HEK293T (cell line): ENCODE measurements around the gene SLA2.
"Not testable (repeated sequence)": the region's sequence is repeated elsewhere in the genome, so short reads cannot be mapped to it uniquely, and the experiment has no call there.

Source experiments
- CTCF ChIA-PET: fragments of 350-600 bp; formaldehyde crosslinking; extraction: SDS; loops from one replicate; lab custom pipeline; 2021; ENCODE audit warnings: antibody characterized with exemption, inconsistent platforms; lab: Yijun Ruan, JAX
- POLR2A ChIA-PET: fragments of 350-600 bp; formaldehyde crosslinking; extraction: SDS; loops from one replicate; lab custom pipeline; 2020; ENCODE audit warnings: antibody characterized with exemption, inconsistent platforms; lab: Yijun Ruan, JAX
- DNase-seq: peaks from one replicate; pipeline ENCODE4 v3.0.0; 2012; ENCODE audit warnings: mixed read lengths; ENCODE audit errors: extremely low spot score
- ARNT ChIP-seq: fragments of 450-650 bp; IDR thresholded peaks from 2 replicates; pipeline ENCODE4 v1.6.1; 2017; ENCODE audit warnings: mild to moderate bottlenecking
- BHLHE40 ChIP-seq: fragments of 450-650 bp; IDR thresholded peaks from 2 replicates; pipeline ENCODE4 v1.6.1; 2016; ENCODE audit warnings: mild to moderate bottlenecking, moderate library complexity, borderline replicate concordance
- CTBP1 ChIP-seq: fragments of 450-650 bp; IDR thresholded peaks from 2 replicates; pipeline ENCODE4 v1.6.1; 2016; ENCODE audit warnings: borderline replicate concordance
- ELF4 ChIP-seq: fragments of 450-650 bp; IDR thresholded peaks from 2 replicates; pipeline ENCODE4 v1.6.1; 2017; ENCODE audit warnings: antibody characterized with exemption
- FOXA1 ChIP-seq: fragments of 450-650 bp; IDR thresholded peaks from 2 replicates; pipeline ENCODE4 v1.6.1; 2016; ENCODE audit warnings: mild to moderate bottlenecking
- FOXK2 ChIP-seq: fragments of 450-650 bp; IDR thresholded peaks from 2 replicates; pipeline ENCODE4 v1.6.1; 2016; ENCODE audit warnings: mild to moderate bottlenecking
- FOXM1 ChIP-seq: fragments of 450-650 bp; IDR thresholded peaks from 2 replicates; pipeline ENCODE4 v1.6.1; 2017; ENCODE audit warnings: mild to moderate bottlenecking, borderline replicate concordance
- HDGF ChIP-seq: fragments of 450-650 bp; IDR thresholded peaks from 2 replicates; pipeline ENCODE4 v1.6.1; 2017; ENCODE audit warnings: antibody characterized with exemption, borderline replicate concordance
- L3MBTL2 ChIP-seq: fragments of 450-650 bp; conservative IDR thresholded peaks from 2 replicates; pipeline ENCODE4 v1.6.1; 2016; ENCODE audit warnings: mild to moderate bottlenecking
- LEF1 ChIP-seq: fragments of 450-650 bp; IDR thresholded peaks from 2 replicates; pipeline ENCODE4 v1.6.1; 2017; ENCODE audit warnings: mild to moderate bottlenecking, borderline replicate concordance
- NFRKB ChIP-seq: fragments of 450-650 bp; IDR thresholded peaks from 2 replicates; pipeline ENCODE4 v1.6.1; 2016; ENCODE audit warnings: mild to moderate bottlenecking, moderate library complexity
- SP1 ChIP-seq: fragments of 450-650 bp; IDR thresholded peaks from 2 replicates; pipeline ENCODE4 v1.6.1; 2017
- SUZ12 ChIP-seq: fragments of 450-650 bp; IDR thresholded peaks from 2 replicates; pipeline ENCODE4 v1.6.1; 2016; ENCODE audit warnings: mild to moderate bottlenecking
- TARDBP ChIP-seq: fragments of 450-650 bp; IDR thresholded peaks from 2 replicates; pipeline ENCODE4 v1.6.1; 2016
- ZNF384 ChIP-seq: fragments of 450-650 bp; IDR thresholded peaks from 2 replicates; pipeline ENCODE4 v1.6.1; 2016
- TF ChIP-seq, protein P1 (sequence below): fragments of 450-650 bp; IDR thresholded peaks from 2 replicates; pipeline ENCODE4 v1.6.1; 2016

The SLA2 gene

DNA sequence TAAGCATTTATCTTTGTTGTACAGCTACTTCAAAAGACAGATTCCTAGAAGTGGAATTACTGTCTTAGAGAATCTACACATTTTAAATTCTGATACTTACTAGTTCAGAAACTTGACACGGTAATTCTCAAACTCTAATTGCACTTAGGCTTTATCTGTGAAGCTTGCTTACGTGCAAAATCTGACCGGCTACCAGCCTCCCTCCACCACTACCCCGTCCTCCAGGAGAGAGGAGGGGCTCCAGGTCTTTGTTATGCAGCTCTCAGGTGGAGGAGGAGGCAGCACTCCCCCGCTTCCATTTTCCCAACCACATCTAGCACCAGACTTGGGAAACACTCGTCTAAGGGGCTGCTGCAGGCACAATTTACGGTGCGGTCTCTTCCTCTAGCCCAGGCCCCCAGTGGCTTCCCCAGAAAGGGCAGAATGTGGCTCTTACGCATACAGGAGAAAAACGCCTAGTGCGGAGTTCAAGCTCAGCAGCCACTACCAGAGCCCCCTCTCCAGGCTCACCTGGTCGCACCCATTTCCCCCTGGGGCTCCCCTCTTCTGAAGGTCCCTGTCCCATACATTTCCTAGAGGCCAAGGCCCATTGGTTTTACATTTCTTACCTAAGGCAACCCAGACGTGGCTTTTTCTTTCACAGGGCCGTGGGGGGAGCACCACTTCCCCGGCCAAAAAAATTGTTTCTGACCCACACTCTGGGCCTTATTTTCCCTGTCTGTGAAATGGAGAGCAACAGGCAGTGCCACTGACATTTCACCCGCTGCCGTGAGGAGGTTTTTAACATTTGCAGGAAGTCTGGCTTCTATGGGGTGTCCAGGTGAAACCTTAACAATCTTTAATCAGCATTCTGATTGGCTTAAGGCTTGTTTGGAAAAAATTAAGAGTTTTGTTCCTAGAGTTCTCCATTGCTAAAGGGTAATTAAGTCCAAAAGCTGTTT lies 74.2 kb downstream of the SLA2 start:
- CTCF ChIA-PET = interaction anchor here (0.6 kb wide), 2 partner anchors 11 to 87 kb away, joined by 3 to 4 read pairs; no protein-coding TSS in a partner anchor
- DNase-seq = peak; percentile 37
- TF ChIP-seq SP1 (no peak), FOXK2 (no peak), ZNF384 (no peak), CTBP1 (no peak), ARNT (no peak), NFRKB (no peak)
- TF ChIP-seq, protein P1, sequence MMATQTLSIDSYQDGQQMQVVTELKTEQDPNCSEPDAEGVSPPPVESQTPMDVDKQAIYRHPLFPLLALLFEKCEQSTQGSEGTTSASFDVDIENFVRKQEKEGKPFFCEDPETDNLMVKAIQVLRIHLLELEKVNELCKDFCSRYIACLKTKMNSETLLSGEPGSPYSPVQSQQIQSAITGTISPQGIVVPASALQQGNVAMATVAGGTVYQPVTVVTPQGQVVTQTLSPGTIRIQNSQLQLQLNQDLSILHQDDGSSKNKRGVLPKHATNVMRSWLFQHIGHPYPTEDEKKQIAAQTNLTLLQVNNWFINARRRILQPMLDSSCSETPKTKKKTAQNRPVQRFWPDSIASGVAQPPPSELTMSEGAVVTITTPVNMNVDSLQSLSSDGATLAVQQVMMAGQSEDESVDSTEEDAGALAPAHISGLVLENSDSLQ = no peak
- POLR2A ChIA-PET = interaction anchor here (0.8 to 4.0 kb wide), 8 partner anchors 9 to 33 kb away, joined by 3 to 29 read pairs (median 4); partner anchors contain the start of gene RAB5IF

DNA sequence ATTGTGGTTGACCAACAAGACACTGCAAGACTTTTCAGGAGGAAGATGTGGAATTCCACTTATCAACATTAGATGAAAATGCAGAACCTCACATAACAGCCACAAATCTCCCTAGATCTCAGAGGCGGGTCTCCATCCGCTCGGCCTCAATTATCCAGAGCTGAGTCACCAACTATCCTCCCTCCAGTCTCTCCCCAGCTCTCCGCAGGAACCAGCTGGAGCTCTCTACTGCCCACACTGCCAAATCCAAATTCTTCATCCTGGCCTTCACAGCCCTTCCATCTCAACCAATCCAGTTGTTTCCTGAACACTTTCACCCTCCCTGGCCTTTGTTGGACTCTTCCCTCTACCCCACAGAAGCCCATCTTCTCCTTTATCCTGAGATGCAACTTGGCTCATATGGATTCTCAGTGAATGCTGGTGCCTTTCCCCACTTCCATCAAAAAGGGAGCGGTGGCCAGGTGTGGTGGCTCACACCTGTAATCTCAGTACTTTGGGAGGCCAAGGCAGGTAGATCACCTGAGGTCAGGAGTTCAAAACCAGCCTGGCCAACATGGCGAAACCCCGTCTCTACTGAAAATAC lies 76.1 kb downstream of the SLA2 start:
- ChIA-PET CTCF (interaction anchor here (1.0 kb wide), 1 partner anchor 23 kb away, joined by 3 read pairs; no protein-coding TSS in a partner anchor), POLR2A (interaction anchor here (0.8 to 4.0 kb wide), 2 partner anchors 35 to 36 kb away, joined by 3 to 29 read pairs; partner anchors contain the start of gene RAB5IF)
- peak; percentile 11 for DNase-seq
- TF ChIP-seq SUZ12 = no peak
- TF ChIP-seq BHLHE40 = no peak
- TF ChIP-seq SP1 = no peak
- TF ChIP-seq FOXM1 = no peak
- no peak for TF ChIP-seq LEF1
- TF ChIP-seq HDGF = no peak
- no peak for TF ChIP-seq FOXA1
- no peak for TF ChIP-seq CTBP1
- TF ChIP-seq ELF4 = no peak
- no peak for TF ChIP-seq ARNT
- TF ChIP-seq NFRKB = no peak
- TF ChIP-seq, protein P1 = no peak
- no peak for TF ChIP-seq L3MBTL2
- no peak for TF ChIP-seq ZNF384
- TF ChIP-seq FOXK2 = no peak
- no peak for TF ChIP-seq TARDBP

DNA sequence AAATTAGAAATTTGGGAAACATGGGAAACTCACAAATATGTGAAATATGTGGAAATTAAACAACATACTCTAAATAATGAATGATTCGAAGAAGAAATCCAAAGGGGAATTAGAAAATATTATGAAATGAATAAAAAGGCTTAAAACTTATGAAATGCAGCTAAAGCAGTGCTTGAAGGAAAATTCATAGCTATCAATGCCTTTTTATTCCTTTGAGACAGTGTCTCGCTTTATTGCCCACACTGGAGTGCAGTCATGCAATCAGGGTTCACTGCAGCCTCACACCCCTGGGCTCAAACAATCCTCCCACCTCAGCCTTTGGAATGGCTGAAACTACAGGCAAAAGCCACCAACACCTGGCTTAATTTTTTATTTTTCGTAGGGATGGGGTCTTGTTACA lies 80.5 kb downstream of the SLA2 start:
- ChIA-PET POLR2A (no interaction called here), CTCF (no interaction called here)
- no peak for TF ChIP-seq LEF1
- no peak for TF ChIP-seq L3MBTL2
- TF ChIP-seq ZNF384 = no peak
- TF ChIP-seq CTBP1 = no peak
- TF ChIP-seq, protein P1 = no peak
- TF ChIP-seq ARNT = no peak
- TF ChIP-seq BHLHE40 = no peak
- TF ChIP-seq FOXK2 = no peak
- DNase-seq = no peak

DNA sequence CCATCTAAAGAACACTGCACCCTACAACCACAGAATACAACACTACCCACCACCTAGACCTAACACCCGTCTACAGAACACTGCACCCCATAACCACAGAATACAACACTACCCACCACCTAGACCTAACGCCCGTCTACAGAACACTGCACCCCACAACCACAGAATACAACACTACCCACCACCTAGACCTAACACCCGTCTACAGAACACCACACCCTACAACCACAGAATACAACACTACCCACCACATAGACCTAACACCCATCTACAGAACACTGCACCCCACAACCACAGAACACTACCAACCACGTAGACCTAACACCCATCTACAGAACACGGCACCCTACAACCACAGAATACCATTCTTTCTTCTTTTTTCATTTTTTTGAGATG lies 81.3 kb downstream of the SLA2 start:
- POLR2A ChIA-PET = not testable (repeated sequence)

DNA sequence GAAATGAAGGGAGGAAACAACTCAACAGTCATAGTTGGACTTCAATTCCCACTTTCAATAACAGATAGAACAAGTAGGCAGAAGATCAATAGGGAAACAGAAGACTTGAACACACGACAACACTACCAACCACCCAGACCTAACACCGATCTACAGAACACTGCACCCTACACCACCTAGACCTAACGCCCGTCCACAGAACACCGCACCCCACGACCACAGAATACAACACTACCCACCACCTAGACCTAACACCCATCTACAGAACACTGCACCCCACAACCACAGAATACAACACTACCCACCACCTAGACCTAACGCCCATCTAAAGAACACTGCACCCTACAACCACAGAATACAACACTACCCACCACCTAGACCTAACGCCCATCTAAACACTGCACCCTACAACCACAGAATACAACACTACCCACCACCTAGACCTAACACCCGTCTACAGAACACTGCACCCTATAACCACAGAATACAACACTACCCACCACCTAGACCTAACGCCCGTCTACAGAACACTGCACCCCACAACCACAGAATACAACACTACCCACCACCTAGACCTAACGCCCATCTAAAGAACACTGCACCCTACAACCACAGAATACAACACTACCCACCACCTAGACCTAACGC lies 81.8 kb downstream of the SLA2 start:
- POLR2A ChIA-PET, CTCF ChIA-PET, DNase-seq: not testable (repeated sequence)

More for the DNA sequence above, 81.3 kb downstream of the SLA2 start:
- DNase-seq, CTCF ChIA-PET: not testable (repeated sequence)

DNA sequence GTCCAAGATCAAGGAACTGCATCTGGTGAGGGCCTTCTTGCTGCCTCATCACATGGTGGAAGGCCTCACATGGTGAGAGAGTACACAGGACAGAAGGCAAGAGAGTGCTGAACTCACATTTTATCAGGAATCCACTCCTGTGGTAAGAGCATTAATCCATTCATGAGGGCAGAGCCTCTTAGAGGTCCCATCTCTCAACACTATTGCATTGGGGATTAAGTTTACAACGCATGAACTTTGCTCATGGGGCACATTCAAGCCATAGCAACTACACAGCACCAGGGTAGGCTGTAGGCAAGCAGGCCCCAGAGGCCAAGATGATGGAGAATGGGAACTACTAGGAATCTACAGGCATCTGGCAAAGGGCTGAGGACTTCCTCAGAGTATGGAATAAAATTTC lies 82.6 kb downstream of the SLA2 start:
- CTCF ChIA-PET = no interaction called here
- POLR2A ChIA-PET = no interaction called here

More for the DNA sequence above, 82.6 kb downstream of the SLA2 start:
- no peak for TF ChIP-seq ZNF384
- TF ChIP-seq FOXA1 = no peak
- no peak for TF ChIP-seq SUZ12
- DNase-seq = no peak
